ENCODE results near the gene TRIM61. TPM values are rescaled to one million over a fixed set of nuclear protein-coding genes. Genes with fewer than 3 reads are reported as not detected.
"Not testable (repeated sequence)": the region's sequence is repeated elsewhere in the genome, so short reads cannot be mapped to it uniquely, and the experiment has no call there.

Gene TRIM61
- 3.6 and 3.8 TPM in 2 replicates for total RNA-seq

DNA sequence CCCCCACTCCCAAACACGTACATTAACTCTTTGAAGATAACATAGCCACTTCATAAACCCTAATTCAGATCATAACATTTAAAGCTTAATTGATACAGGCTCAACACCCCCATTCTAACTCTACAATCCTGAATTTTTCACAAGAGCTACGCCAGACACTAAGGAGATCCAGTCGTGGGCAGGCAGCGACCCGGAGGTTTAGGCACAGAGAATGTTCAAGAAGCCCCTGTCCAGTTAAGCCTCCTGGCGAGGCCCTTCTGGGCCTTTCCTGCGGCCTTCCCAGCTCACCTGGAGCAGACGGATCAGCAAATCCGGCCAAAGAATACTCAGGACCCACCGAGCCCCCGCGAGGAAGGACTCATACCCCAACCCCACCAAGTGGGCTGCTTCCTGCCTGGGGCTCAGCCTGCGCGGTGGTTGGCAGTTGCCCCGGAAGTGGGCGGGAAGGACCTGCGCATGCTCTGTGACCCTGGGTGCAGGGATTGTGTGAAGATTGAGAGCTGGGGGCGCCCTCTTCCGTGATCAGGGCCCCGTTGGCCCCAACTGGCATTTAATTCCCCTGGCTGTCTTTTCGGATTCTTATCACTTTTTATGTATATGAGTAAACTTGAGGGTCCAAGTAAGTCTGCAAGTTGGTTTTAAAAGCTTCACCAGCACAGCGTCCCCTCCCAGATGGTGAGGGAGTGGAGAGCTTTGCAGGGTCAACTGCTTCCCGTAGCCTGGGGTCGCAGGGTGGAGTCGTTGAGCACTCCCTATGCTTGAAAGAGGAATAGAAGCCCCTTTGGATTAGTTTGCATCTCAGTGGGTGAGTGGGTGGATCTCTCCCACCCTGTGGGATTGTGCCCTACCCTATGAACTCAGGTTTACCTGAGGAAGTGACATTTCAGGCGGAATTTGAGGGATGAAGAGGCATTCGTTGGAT lies at the start of gene TRIM61:
TRIM61 (minus strand) TSS at position 415 of the 922 bp plus-strand sequence. CDS start 7,655 bp downstream, outside the sequence.
- intact Hi-C loops (cut with micrococcal nuclease) = loop anchor here (1.0 to 5.0 kb wide), 2 partner anchors 21 to 350 kb away; partner anchors contain the start of gene MSMO1

DNA sequence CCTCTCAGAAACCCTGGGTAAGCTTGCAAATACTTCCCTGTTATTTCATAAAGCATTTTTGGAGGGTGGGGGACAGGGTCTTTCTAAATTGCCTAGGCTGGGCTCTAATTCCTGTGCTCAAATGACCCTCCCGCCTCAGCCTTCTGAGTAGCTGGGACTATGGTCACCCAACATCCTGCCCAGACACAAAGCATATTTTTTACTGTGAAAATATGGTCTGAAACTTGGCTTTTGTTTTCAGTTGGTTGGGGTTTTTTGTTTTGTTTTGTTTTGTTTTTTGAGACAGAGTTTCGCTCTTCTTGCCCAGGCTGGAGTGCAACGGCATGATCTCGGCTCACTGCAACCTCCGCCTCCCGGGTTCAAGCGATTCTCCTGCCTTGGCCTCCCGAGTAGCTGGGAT lies 48.3 kb upstream of the TRIM61 start:
- intact Hi-C loops (cut with micrococcal nuclease) = not testable (repeated sequence)

DNA sequence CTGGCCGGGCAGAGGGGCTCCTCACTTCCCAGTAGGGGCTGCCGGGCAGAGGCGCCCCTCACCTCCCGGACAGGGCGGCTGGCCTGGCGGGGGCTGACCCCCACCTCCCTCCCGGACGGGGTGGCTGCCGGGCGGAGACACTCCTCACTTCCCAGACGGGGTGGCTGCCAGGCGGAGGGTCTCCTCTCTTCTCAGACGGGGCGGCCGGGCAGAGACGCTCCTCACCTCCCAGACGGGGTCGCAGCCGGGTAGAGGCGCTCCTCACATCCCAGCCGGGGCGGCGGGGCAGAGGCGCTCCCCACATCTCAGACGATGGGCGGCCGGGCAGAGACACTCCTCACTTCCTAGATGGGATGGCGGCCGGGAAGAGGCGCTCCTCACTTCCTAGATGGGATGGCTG lies 42.5 kb upstream of the TRIM61 start:
- intact Hi-C loops (cut with micrococcal nuclease) = not testable (repeated sequence)

DNA sequence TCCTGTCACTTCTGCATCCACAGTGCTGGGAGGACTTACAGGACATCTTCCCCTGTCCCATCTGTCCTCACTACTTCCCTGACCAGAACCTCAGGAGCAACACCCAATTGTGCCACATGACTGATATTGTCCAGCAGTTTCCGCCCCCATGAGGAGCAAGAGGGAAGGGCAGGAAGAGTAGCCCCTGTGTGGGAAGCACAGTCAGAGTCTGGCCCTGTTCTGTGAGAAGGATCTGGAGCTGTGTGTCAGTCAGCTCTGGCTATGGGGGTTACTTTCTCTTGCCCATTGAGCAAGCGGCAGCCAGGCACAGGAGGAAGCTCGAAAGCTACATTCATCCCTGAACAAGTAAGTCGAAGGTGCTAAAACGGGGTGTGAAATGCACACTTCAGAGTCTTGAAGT lies 39.5 kb upstream of the TRIM61 start:
- intact Hi-C loops (cut with micrococcal nuclease) = no loop called here

DNA sequence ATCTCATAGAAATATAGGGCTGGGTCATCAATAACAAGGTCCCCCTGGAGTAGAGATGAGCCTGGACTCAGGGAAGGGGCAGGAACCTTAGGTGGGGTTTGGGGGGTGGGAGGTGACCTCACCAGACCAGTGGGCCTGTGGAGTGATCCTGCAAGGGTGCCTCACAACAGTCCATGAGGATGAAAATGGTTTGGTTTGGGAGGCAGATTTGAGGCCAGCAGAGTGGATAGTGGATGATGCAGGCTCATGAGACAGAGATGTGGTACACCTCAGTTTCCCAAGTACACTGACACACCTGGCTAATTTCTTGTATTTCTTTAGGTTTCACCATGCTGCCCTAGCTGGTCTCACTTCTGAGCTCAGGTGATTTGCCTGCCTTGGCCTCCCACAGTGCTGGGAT lies 36.2 kb upstream of the TRIM61 start:
- intact Hi-C loops (cut with micrococcal nuclease) = no loop called here

DNA sequence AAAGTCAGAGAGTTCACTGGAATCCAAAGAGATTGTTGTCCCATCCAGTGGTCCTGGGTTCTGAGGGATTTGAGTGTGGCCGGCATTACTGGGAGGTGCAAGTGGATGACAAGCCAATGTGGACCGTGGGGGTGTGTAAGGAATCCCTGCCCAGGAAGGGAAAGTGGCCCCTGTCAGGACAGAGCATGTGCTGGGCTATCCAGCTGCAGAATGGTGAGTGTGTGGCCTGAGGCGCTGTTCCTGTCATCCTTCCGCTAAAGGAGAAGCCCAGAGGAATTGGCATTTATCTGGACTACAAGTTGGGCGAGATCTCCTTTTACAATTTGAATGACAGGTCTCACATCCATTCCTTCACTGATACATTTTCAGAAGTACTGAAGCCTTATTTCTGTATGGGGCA lies 33.9 kb upstream of the TRIM61 start:
- intact Hi-C loops (cut with micrococcal nuclease) = no loop called here

DNA sequence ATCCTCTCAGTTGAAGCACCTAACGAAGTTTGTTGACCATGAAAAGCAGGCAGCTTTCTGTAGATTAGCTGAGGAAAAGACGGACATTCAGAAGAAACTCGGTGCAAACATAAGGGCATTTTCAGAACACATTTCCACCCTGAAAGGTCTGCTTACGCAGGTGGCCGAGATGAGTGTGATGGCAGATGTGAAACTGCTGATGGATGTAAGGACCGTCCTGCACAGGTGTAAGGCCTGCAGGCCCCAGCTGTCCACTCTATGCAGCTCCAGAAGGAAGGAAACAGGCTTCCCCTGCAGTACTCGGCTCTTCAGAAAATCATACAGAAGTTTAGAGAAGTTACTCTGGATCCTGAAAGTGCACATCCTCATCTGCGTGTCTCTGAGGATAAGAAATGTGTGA lies 33.5 kb upstream of the TRIM61 start:
- intact Hi-C loops (cut with micrococcal nuclease) = no loop called here

DNA sequence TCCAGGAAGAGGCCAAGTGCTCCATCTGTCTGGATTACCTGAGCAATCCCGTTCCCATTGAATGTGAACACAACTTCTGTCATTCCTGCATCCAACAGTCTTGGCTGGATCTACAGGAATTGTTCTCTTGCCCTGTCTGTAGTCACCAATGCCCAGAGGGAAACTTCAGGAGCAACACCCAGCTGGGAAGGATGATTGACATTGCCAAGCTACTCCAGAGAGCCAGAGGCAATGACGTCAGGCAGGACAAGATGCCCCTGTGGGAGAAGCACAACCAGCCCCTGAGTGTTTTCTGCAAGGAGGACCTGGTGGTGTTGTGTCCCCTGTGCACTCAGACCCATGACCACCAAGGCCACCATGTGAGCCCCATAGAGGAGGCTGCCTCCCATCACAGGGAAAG lies 33.0 kb upstream of the TRIM61 start:
- intact Hi-C loops (cut with micrococcal nuclease) = no loop called here

DNA sequence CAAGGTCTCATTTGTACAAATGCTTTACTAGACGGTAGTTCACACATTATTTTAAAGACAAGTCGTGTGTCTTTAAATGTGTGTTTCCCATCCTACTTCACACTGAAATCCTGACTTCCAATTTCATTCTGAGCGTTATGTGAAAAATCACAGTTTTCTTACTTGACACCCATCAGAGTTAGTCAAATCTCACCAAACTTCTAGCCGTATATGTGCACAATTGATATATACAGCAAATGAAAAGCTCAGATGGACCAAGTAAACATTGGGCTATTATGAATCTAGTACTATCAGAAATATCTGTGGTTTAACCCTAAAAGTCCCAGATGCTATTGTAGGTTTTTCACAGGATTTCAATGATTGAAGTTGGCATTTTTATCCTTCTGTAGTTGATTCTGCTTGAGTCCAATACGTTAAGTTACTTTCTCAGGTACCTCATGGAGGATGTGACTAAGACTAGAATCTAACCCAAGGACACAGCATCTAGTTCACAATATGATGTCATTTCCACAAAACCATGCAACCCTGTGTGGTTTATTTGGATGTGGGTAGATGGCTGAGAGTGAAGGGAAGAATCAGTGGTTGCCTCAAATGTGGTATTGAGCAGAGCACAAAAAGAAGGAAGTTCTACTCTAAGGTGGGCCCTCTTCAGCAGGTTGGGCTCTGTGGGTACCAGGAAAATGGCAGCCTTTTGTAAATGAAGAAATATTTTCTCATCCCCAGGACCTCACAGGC lies 32.2 kb upstream of the TRIM61 start:
- intact Hi-C loops (cut with micrococcal nuclease) = no loop called here

DNA sequence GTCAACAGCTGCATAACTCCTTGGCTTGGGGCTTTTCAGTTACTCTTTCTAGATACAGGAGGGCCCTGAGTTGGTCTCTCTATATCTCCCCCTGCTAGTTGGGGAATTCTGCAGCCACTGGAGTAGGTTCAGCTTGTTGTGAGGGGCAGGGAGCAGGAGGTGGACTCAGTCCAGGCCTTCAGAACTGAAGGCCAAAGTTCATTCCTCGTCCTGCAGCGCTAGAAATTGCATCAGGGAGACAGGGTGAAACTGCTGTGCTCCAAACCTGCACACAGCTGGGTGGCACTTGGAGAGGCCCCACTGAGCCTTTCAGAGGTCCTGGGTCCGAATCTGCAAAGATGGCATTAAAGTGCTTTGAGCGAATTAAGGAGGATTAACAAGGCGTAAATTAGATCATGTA lies 29.4 kb upstream of the TRIM61 start:
- intact Hi-C loops (cut with micrococcal nuclease) = no loop called here

DNA sequence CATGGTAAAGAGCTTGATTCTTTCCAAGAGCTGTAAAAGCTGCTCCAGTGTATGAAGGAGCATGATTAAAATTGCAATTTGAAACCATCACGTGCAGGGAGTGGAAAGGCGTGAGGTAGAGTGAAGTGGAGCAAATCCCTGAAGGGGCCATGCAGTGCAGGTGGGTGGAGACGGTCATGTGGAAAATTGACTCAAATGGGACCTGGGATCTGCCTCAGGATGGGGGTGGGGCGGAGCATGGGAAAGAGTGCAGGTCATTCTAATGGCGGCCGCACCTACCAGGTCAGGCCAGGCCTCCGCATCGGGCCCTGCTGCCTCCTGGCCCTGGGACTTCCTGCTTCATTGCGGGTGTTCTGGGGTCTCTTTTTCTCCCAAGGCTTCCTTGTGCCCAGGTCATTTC lies 29.0 kb upstream of the TRIM61 start:
- intact Hi-C loops (cut with micrococcal nuclease) = no loop called here

DNA sequence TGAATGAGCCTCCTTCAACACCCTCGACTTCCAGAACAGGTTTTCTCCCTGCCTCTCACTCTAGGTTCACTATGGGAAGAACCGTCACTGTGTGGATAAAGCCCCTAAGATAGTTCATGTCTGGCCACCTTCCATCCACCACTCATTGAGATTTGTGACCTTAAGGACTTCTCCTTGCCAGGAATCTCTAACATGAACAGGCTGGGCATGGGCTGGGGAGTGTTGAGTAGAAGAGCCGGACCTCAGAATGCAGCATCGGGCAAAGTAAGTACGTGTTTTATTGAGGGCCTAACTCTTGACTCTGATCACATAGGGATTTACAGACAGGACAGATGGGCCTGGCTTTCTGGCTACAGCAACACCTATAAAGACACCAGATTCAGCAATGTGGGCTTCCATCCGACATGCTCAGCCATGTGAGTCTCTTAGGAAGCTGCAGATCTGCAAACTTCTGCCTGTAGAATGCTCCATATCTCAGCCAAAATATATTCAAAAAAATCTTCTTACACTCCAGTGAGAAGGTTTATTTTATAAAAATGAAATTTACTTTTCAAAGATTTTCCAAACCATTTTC lies 28.0 kb upstream of the TRIM61 start:
- intact Hi-C loops (cut with micrococcal nuclease) = no loop called here

DNA sequence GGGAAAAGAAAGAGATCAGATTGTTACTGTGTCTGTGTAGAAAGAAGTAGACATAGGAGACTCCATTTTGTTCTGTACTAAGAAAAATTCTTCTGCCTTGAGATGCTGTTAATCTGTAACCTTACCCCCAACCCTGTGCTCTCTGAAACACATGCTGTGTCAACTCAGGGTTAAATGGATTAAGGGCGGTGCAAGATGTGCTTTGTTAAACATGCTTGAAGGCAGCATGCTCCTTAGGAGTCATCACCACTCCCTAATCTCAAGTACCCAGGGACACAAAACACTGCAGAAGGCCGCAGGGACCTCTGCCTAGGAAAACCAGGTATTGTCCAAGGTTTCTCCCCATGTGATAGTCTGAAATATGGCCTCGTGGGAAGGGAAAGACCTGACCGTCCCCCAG lies 24.5 kb upstream of the TRIM61 start:
- intact Hi-C loops (cut with micrococcal nuclease) = not testable (repeated sequence)

DNA sequence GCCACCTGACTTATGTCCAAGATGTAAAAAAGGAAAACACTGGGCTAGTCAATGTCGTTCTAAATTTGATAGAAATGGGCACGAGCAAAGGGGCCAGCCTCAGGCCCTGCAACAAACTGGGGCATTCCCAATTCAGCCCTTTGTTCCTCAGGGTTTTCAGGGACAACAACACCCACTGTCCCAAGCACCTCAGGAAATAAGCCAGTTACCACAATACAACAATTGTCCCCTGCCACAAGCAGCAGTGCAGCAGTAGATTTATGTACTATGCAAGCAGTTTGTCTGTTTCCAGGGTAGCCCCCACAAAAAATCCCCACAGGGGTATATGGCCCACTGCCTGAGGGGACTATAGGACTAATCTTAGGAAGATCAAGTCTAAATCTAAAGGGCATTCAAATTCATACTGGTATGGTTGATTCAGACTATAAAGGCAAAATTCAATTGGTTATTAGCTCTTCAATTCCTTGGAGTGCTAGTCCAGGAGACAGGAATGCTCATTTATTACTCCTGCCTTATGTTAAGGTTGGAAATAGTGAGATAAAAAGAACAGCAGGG lies 21.1 kb upstream of the TRIM61 start:
- intact Hi-C loops (cut with micrococcal nuclease) = not testable (repeated sequence)

DNA sequence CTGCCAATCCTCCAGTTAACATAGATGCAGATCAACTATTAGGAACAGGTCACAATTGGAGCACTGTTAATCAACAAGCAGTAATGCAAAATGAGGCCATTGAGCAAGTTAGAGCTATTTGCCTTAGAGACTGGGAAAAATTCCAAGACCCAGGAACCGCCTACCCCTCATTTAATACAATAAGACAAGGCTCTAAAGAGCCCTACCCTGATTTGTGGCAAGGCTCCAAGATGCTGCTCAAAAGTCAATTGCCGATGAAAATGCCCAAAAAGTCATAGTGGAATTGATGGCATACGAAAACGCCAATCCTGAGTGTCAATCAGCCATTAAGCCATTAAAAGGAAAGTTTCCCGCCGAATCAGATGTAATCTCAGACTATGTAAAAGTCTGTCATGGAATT lies 20.5 kb upstream of the TRIM61 start:
- intact Hi-C loops (cut with micrococcal nuclease) = no loop called here

DNA sequence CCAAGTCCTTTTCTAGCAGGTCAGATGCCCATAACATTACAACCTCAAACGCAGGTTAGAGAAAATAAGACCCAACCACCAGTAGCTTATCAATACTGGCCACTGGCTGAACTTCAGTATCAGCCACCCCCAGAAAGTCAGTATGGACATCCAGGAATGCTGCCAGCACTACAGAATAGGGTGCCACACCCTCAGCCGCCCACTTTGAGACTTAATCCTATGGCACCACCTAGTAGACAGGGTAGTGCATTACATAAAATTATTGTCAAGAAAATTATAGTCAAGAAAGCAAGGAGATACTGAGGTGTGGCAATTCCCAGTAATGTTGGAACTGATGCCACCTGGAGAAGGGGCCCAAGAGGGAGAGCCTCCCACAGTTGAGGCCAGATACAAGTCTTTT lies 19.9 kb upstream of the TRIM61 start:
- intact Hi-C loops (cut with micrococcal nuclease) = no loop called here

DNA sequence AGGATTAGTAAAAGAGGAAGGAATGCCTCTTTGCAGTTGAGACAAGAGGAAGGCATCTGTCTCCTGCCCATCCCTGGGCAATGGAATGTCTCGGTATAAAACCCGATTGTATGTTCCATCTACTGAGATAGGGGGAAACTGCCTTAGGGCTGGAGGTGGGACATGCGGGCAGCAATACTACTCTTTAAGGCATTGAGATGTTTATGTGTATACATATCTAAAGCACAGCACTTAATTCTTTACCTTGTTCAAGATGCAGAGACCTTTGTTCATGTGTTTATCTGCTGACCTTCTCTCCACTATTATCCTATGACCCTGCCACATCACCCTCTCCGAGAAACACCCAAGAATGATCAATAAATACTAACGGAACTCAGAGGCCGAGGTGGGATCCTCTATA lies 18.7 kb upstream of the TRIM61 start:
- intact Hi-C loops (cut with micrococcal nuclease) = not testable (repeated sequence)

DNA sequence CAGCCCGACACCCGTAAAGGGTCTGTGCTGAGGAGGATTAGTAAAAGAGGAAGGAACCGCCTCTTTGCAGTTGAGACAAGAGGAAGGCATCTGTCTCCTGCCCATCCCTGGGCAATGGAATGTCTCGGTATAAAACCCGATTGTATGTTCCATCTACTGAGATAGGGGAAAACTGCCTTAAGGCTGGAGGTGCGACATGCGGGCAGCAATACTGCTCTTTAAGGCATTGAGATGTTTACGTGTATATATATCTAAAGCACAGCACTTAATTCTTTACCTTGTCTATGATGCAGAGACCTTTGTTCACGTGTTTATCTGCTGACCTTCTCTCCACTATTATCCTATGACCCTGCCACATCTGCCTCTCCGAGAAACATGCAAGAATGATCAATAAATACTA lies 13.3 kb upstream of the TRIM61 start:
- intact Hi-C loops (cut with micrococcal nuclease) = not testable (repeated sequence)

DNA sequence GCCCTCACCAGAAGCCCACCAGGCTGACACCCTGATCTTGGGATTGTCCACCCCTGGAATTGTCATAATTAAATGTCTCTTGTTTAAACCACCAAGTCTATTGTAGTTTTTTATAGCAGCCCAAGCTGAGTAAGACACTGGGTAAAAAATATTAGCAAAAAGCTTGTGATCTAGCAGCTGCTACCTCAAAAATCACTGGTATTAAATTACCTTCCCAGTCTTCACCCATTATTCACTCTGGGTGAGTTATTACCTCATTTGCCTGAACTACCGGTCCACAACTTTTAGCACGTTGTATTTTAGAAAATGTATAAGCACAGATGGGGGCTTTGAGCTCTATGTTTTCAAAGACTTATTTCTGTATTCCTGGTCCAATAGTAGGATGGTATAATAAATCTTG lies 12.0 kb upstream of the TRIM61 start:
- intact Hi-C loops (cut with micrococcal nuclease) = no loop called here

DNA sequence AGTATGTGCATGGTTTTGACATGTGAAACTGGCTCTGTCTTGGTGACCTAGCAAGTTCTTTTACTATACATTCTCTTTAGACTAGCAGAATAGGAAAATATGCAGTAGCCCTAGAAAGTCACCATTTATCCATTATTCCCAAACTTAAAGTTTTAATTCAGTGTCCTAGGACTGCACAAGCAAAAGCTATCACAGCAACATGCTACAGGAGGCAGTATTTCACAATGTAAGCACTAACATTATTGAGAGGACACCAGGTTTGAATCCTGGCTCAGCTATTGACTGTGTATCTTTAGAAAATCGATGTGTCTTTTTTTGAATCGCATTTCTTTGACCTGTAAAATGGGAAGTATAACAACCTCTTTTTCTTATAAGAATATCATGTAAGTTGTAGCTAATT lies 5.5 kb downstream of the TRIM61 start:
- intact Hi-C loops (cut with micrococcal nuclease) = loop anchor here (5.0 kb wide), 1 partner anchor 125 kb away; no protein-coding TSS in a partner anchor

DNA sequence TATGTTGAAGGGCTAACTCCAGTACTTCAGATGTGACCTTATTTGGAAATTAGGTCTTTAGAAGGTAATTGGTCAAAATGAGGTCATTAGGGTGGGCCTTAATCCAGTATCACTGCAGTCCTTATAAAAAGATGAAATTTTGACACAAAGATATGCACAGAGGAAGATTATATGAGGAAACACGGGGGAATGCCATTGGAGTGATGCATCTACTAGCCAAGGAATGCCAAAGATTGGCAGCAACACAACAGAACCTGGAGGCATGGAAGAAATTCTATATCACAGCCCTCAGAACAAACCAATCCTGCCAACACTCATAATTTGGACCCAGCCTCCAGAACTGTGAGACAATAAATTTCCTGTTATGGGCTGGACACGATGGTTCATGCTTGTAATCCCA lies 17.6 kb downstream of the TRIM61 start:
- intact Hi-C loops (cut with micrococcal nuclease) = loop anchor here (5.0 kb wide), 3 partner anchors 152 to 1793 kb away; partner anchors contain the start of genes MSMO1, NAF1 and TMEM192

DNA sequence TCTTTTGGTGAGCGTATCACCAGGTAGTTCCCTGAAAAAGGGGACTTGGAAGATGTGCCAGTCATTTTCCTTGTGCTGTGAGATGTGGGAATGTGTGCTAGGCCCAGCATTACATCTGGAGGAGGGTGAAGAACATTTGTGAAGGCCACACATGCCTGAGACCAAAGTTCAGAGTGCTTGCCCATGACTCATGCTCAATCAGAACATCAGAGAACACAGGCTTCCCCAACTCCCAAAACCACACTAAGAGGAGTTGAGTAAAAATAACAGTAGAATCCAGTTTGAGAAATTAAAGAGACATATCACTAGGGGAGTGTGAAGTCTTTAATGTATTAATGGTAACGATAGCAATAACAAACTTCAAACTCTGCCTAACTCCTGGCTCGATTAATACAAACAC lies 18.0 kb downstream of the TRIM61 start:
- intact Hi-C loops (cut with micrococcal nuclease) = loop anchor here (5.0 kb wide), 3 partner anchors 153 to 1792 kb away; partner anchors contain the start of genes MSMO1, NAF1 and TMEM192

All from T-helper 2 cell treated with Interferon-gamma antibody and Interleukin-4, amounts not matched to agents 100 ng/mL and 5 ng/mL, for 36 hours (primary cell).